SK-N-SH (cell line): ENCODE results near the gene METTL26. TPM values are rescaled to one million over a fixed set of nuclear protein-coding genes. Genes with fewer than 3 reads are reported as not detected.
A peak's percentile ranks its signal among the peaks of the same experiment; 100 is the strongest.

Source experiments
- CTCF ChIA-PET: fragments of 300-600, 350-600 bp; formaldehyde crosslinking; extraction: SDS; loops from one replicate; lab custom pipeline; 2021; lab: Yijun Ruan, JAX
- POLR2A ChIA-PET: fragments of 350-600 bp; sonication (Branson Sonifier 250); formaldehyde crosslinking; extraction: SDS; loops from one replicate; lab custom pipeline; 2020; ENCODE audit warnings: antibody characterized with exemption, inconsistent platforms; lab: Yijun Ruan, JAX
- DNase-seq: peaks from one replicate; pipeline ENCODE4 v3.0.0; 2012
- H2AFZ ChIP-seq: fragments of 200-600 bp; sonication (generic); 2 replicates; pipeline ENCODE4 v1.8.1; 2016; ENCODE audit warnings: antibody characterized with exemption, mild to moderate bottlenecking, low read depth
- H3F3A ChIP-seq: fragments of 200-600 bp; sonication (generic); replicated peaks from 2 replicates; pipeline ENCODE3; 2016; ENCODE audit warnings: antibody characterized with exemption, mild to moderate bottlenecking; ENCODE audit not compliant: insufficient read depth
- H3K27ac ChIP-seq, 2 experiments: fragments of 200-500 bp in 1 of 2; fragments of 200-600 bp in 1 of 2; sonication (Bioruptor generic) in 1 of 2; sonication (generic), shearing (Covaris generic) in 1 of 2; 2 replicates each; pipeline versions ENCODE4 v1.5.1 to v1.6.1; 2014 to 2016; ENCODE audit warnings: low read depth in 2 of 2, inconsistent platforms in 1 of 2, low read length in 1 of 2, mild to moderate bottlenecking in 1 of 2, mixed read lengths in 1 of 2
- H3K27me3 ChIP-seq: fragments of 200-600 bp; sonication (generic), shearing (Covaris generic); 2 replicates; pipeline ENCODE4 v1.6.1; 2016; ENCODE audit warnings: mixed run types; ENCODE audit not compliant: insufficient read depth
- H3K36me3 ChIP-seq, 2 experiments: fragments of 200-500 bp in 1 of 2; fragments of 200-600 bp in 1 of 2; sonication (Bioruptor generic) in 1 of 2; sonication (generic) in 1 of 2; replicated peaks in 1 of 2; 2 replicates each; pipeline versions ENCODE3 to v1.5.1; 2014 to 2016; ENCODE audit warnings: low read length in 1 of 2, mild to moderate bottlenecking in 1 of 2; ENCODE audit not compliant: insufficient read depth in 2 of 2, control insufficient read depth in 1 of 2
- H3K4me1 ChIP-seq, 2 experiments: fragments of 200-500 bp in 1 of 2; fragments of 200-600 bp in 1 of 2; sonication (Bioruptor generic) in 1 of 2; sonication (generic), shearing (Covaris generic) in 1 of 2; 2 replicates each; pipeline versions ENCODE4 v1.5.1 to v1.6.1; 2014 to 2016; ENCODE audit warnings: low read depth in 1 of 2, low read length in 1 of 2, mixed run types in 1 of 2; ENCODE audit not compliant: insufficient read depth in 2 of 2, control insufficient read depth in 1 of 2
- H3K4me2 ChIP-seq: fragments of 200-600 bp; sonication (generic), shearing (Covaris generic); 2 replicates; pipeline ENCODE4 v1.6.1; 2017; ENCODE audit warnings: mixed run types
- H3K4me3 ChIP-seq, 2 experiments: fragments of 200-500 bp in 1 of 2; fragments of 200-600 bp in 1 of 2; sonication (Bioruptor generic) in 1 of 2; sonication (generic), shearing (Covaris generic) in 1 of 2; 2 replicates each; pipeline versions ENCODE4 v1.5.1 to v1.8.1; 2014 to 2016; ENCODE audit warnings: low read depth in 2 of 2, inconsistent platforms in 1 of 2, low read length in 1 of 2, mild to moderate bottlenecking in 1 of 2, mixed read lengths in 1 of 2, moderate library complexity in 1 of 2
- H3K79me2 ChIP-seq: fragments of 200-600 bp; sonication (generic); 2 replicates; pipeline ENCODE4 v1.8.1; 2017; ENCODE audit warnings: mild to moderate bottlenecking; ENCODE audit not compliant: insufficient read depth
- H3K9ac ChIP-seq: fragments of 200-600 bp; sonication (generic); 2 replicates; pipeline ENCODE4 v1.6.1; 2017; ENCODE audit warnings: mixed run types
- H3K9me2 ChIP-seq: fragments of 200-600 bp; sonication (generic); 2 replicates; pipeline ENCODE4 v1.6.1; 2017; ENCODE audit warnings: mixed run types
- H3K9me3 ChIP-seq: fragments of 200-600 bp; sonication (generic); 2 replicates; pipeline ENCODE4 v1.6.1; 2017; ENCODE audit warnings: mixed run types, mild to moderate bottlenecking, moderate library complexity
- H4K20me1 ChIP-seq: fragments of 200-600 bp; sonication (generic); 2 replicates; pipeline ENCODE4 v1.6.1; 2017; ENCODE audit warnings: mild to moderate bottlenecking, mixed run types; ENCODE audit not compliant: insufficient read depth
- CHD2 ChIP-seq: fragments of 150-350 bp; IDR thresholded peaks from 2 replicates; pipeline ENCODE4 v1.6.1; 2018; ENCODE audit warnings: low read length; ENCODE audit not compliant: partially characterized antibody
- ELF1 ChIP-seq: IDR thresholded peaks from 2 replicates; pipeline ENCODE4 v1.4.0; 2012
- EZH2phosphoT487 ChIP-seq: fragments of 200-600 bp; sonication (generic); IDR thresholded peaks from 2 replicates; pipeline ENCODE4 v1.6.1; 2017; ENCODE audit warnings: low read depth, mixed run types, mild to moderate bottlenecking, antibody characterized with exemption, moderate library complexity, borderline replicate concordance
- FOSL2 ChIP-seq: IDR thresholded peaks from 2 replicates; pipeline ENCODE4 v1.4.0; 2012; ENCODE audit warnings: low read depth, mild to moderate bottlenecking, moderate library complexity, borderline replicate concordance
- FOXJ3 ChIP-seq: sonication (generic); formaldehyde crosslinking; IDR thresholded peaks from 2 replicates; pipeline ENCODE4 v1.5.1; 2020; ENCODE audit warnings: mild to moderate bottlenecking, missing genetic modification reagents
- JUND ChIP-seq: IDR thresholded peaks from 2 replicates; pipeline ENCODE4 v1.4.0; 2012
- MAX ChIP-seq: IDR thresholded peaks from 2 replicates; pipeline ENCODE4 v1.4.0; 2012; ENCODE audit warnings: low read depth
- MEF2A ChIP-seq: IDR thresholded peaks from 2 replicates; pipeline ENCODE4 v1.4.0; 2012; ENCODE audit warnings: low read depth, borderline replicate concordance
- MXI1 ChIP-seq: IDR thresholded peaks from 2 replicates; pipeline ENCODE4 v1.6.1; 2012; ENCODE audit warnings: mild to moderate bottlenecking, low read depth, low read length, improper control_type of control experiment
- NRF1 ChIP-seq: IDR thresholded peaks from 2 replicates; pipeline ENCODE4 v1.6.1; 2012; ENCODE audit warnings: low read depth, mild to moderate bottlenecking, low read length
- POLR2AphosphoS5 ChIP-seq: IDR thresholded peaks from 2 replicates; pipeline ENCODE4 v1.6.1; 2012; ENCODE audit warnings: low read depth, low read length
- RAD21 ChIP-seq: IDR thresholded peaks from 2 replicates; pipeline ENCODE4 v1.6.1; 2012; ENCODE audit warnings: mild to moderate bottlenecking, low read length
- RCOR1 ChIP-seq: fragments of 150-350 bp; IDR thresholded peaks from 2 replicates; pipeline ENCODE4 v1.6.1; 2017; ENCODE audit warnings: antibody characterized with exemption, low read length
- SMC3 ChIP-seq: IDR thresholded peaks from 2 replicates; pipeline ENCODE4 v1.6.1; 2012; ENCODE audit warnings: low read depth, low read length, improper control_type of control experiment
- TAF1 ChIP-seq: IDR thresholded peaks from 2 replicates; pipeline ENCODE4 v1.6.1; 2012; ENCODE audit warnings: low read depth, mild to moderate bottlenecking, low read length, moderate library complexity, borderline replicate concordance
- TCF12 ChIP-seq: IDR thresholded peaks from 2 replicates; pipeline ENCODE4 v1.4.0; 2012
- TEAD4 ChIP-seq: IDR thresholded peaks from 2 replicates; pipeline ENCODE4 v1.4.0; 2012; ENCODE audit warnings: mild to moderate bottlenecking, borderline replicate concordance; ENCODE audit not compliant: insufficient read depth
- YY1 ChIP-seq: IDR thresholded peaks from 2 replicates; pipeline ENCODE4 v1.4.0; 2012; ENCODE audit warnings: low read depth, mild to moderate bottlenecking
- WGBS: methylation state at CpG from one replicate; pipeline ENCODE4 v1.1.6; 2017; ENCODE audit warnings: low lambda C conversion rate; 5-methylcytosine and 5-hydroxymethylcytosine counted together
- polyA plus RNA-seq, 3 experiments: library from polyadenylated mRNA; depleted of rRNA; stranded (reverse); fragments of >200 nt; gene quantifications; 2 replicates each; pipeline ENCODE4 v1.2.3, GENCODE V29; 2012
- TF ChIP-seq, protein P1 (sequence below): IDR thresholded peaks from 2 replicates; pipeline ENCODE4; 2012
- TF ChIP-seq, protein P2 (sequence below): fragments of 200-600 bp; sonication (generic); IDR thresholded peaks from 2 replicates; pipeline ENCODE4 v1.6.1; 2017; ENCODE audit warnings: antibody characterized with exemption, mild to moderate bottlenecking, moderate library complexity

METTL26 gene
- polyA plus RNA-seq, 1 of the 3 experiments (the other 2 are of a cell fraction), result 167 TPM

DNA sequence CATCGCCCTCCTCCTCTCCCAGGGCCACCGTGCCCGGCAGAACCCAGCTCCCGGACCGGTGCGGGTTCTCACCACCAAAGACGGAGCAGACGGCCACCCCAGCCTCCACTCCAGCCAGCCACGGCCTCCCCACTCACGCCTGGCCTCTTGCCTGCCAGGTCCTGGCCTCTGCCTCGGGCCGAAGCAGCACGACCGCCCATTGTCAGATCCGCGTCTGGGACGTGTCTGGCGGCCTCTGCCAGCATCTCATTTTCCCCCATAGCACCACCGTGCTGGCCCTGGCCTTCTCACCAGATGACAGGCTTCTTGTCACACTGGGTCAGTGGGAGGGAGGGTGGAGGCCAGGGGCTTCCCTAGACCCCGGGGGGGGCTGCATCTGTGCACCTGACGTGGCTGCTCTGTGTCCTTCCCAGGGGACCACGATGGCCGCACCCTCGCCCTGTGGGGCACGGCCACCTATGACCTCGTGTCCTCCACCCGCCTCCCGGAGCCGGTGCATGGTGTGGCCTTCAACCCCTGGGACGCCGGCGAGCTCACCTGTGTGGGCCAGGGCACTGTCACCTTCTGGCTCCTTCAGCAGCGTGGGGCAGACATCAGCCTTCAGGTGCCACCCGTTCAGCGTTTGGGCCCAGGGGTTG, 25.2 kb upstream of the METTL26 start:
- POLR2A ChIA-PET, result interaction anchor here (0.9 to 1.5 kb wide), 8 partner anchors 10 to 73 kb away, joined by 3 to 13 read pairs (median 4); partner anchors contain the start of genes ANTKMT, METRN, METTL26 and STUB1
- WGBS, result 60% methylated on average over 10 of the region's 35 CpGs

DNA sequence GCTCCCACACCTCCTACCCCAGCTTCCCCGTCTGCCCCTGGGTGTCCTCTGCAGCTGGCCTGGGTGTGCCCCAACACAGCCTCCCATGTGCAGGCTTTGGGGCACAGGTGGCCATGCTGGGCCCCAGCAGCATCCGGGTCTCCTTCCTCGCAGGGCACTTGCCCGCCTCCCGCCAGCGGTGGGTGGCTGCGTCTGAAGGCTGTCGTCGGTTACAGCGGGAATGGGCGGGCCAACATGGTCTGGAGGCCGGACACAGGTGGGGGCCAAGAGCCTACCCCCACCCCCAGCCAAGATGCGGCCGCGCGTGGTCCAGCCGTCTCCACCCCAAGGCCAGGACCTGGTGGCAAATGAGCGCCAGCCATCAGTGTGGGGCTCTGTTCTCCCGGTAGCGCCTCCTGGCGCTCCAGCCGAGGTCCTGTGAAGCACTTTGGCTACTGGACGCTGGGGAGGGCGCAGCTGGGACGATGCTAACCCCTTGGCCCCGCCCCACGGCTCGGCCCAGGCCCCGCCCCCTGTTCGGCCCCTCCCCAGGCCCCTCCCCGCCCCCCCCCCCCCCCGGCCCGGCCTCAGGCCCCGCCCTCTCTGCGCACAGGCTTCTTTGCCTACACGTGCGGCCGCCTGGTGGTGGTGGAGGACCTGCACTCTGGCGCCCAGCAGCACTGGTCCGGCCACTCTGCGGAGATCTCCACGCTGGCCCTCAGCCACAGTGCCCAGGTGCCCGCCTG, 24.5 kb upstream of the METTL26 start:
- peak; percentile 98 for DNase-seq
- Histone ChIP-seq H3K79me2 (no peaks in the 10 kb centered on the region), H3K27ac (peak overlapping the region; percentile 45 to 96), H3K36me3 (peaks cover 0 to 44% of the 10 kb centered on the region in 2 experiments), H3K9me3 (no peaks in the 10 kb centered on the region), H3K27me3 (no peaks in the 10 kb centered on the region), H3K4me3 (peak overlapping the region in 1 of 2 experiments; percentile 40; a peak in 2 of 4 replicates), H3K4me1 (peaks cover 3 to 35% of the 10 kb centered on the region in 2 experiments; a peak in 3 of 4 replicates), H3K9ac (no peak overlapping the region), H4K20me1 (no peaks in the 10 kb centered on the region), H2AFZ (0 out of 2 replicates have a peak overlapping the region, but pooled peaks have one; percentile 37), H3F3A (no peaks in the 10 kb centered on the region), H3K9me2 (no peaks in the 10 kb centered on the region), H3K4me2 (peak overlapping the region; percentile 63; the same call in 1 of the 2 replicates)
- TF ChIP-seq MXI1 (peak; percentile 68), MEF2A (no peak), FOXJ3 (CRISPR knock-in tag) (no peak), TAF1 (peak; percentile 19; the same call in 1 of the 2 replicates), EZH2phosphoT487 (no peak), TCF12 (no peak; the same call in 1 of the 2 replicates), FOSL2 (no peak), NRF1 (peak; percentile 20; the same call in 1 of the 2 replicates), TEAD4 (no peak), POLR2AphosphoS5 (peak; percentile 26; the same call in 1 of the 2 replicates), CHD2 (peak; percentile 38), RAD21 (peak; percentile 14; the same call in 1 of the 2 replicates), YY1 (0 out of 2 replicates have a peak, but pooled peaks have one; percentile 43), MAX (peak; percentile 82; the same call in 1 of the 2 replicates), JUND (no peak), SMC3 (peak; percentile 23), ELF1 (no peak), RCOR1 (0 out of 2 replicates have a peak, but pooled peaks have one; percentile 8)
- TF ChIP-seq, protein P1, sequence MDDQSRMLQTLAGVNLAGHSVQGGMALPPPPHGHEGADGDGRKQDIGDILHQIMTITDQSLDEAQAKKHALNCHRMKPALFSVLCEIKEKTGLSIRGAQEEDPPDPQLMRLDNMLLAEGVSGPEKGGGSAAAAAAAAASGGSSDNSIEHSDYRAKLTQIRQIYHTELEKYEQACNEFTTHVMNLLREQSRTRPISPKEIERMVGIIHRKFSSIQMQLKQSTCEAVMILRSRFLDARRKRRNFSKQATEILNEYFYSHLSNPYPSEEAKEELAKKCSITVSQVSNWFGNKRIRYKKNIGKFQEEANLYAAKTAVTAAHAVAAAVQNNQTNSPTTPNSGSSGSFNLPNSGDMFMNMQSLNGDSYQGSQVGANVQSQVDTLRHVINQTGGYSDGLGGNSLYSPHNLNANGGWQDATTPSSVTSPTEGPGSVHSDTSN, result no peak
- TF ChIP-seq, protein P2, sequence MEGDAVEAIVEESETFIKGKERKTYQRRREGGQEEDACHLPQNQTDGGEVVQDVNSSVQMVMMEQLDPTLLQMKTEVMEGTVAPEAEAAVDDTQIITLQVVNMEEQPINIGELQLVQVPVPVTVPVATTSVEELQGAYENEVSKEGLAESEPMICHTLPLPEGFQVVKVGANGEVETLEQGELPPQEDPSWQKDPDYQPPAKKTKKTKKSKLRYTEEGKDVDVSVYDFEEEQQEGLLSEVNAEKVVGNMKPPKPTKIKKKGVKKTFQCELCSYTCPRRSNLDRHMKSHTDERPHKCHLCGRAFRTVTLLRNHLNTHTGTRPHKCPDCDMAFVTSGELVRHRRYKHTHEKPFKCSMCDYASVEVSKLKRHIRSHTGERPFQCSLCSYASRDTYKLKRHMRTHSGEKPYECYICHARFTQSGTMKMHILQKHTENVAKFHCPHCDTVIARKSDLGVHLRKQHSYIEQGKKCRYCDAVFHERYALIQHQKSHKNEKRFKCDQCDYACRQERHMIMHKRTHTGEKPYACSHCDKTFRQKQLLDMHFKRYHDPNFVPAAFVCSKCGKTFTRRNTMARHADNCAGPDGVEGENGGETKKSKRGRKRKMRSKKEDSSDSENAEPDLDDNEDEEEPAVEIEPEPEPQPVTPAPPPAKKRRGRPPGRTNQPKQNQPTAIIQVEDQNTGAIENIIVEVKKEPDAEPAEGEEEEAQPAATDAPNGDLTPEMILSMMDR, result peak; percentile 55
- WGBS, result 36% methylated on average over 11 of the region's 43 CpGs
- ChIA-PET POLR2A (interaction anchor here (0.9 to 1.5 kb wide), 7 partner anchors 9 to 72 kb away, joined by 3 to 13 read pairs (median 4); partner anchors contain the start of genes ANTKMT, METRN, METTL26 and STUB1), CTCF (interaction anchor here (0.7 to 6.7 kb wide), 17 partner anchors 9 to 269 kb away, joined by 3 to 92 read pairs (median 4); partner anchors contain the start of genes JMJD8, MCRIP2, METRN and RHBDL1)

More for the DNA sequence above, 25.2 kb upstream of the METTL26 start:
- Histone ChIP-seq H3K27ac (peak overlapping the region; percentile 20 to 79; a peak in 2 of 4 replicates), H3K9me2 (no peaks in the 10 kb centered on the region), H3K9ac (no peak overlapping the region), H3K4me3 (no peak overlapping the region; a peak in 1 of 4 replicates), H2AFZ (no peak overlapping the region), H3K4me1 (peaks cover 3 to 35% of the 10 kb centered on the region in 2 experiments; a peak in 3 of 4 replicates), H3K27me3 (no peaks in the 10 kb centered on the region), H3K4me2 (no peak overlapping the region), H3K36me3 (peaks cover 0 to 41% of the 10 kb centered on the region in 2 experiments), H4K20me1 (no peaks in the 10 kb centered on the region), H3K79me2 (no peaks in the 10 kb centered on the region), H3K9me3 (no peaks in the 10 kb centered on the region), H3F3A (no peaks in the 10 kb centered on the region)
- DNase-seq, result no peak
- CTCF ChIA-PET, result interaction anchor here (0.6 to 6.7 kb wide), 16 partner anchors 9 to 270 kb away, joined by 3 to 92 read pairs (median 4); partner anchors contain the start of genes JMJD8, METRN, RHBDL1 and STUB1
- TF ChIP-seq MXI1 (peak; percentile 13; the same call in 1 of the 2 replicates), FOSL2 (no peak), MEF2A (no peak)
